SK-N-SH treated with all-trans-retinoic acid at 6 μM for 48 hours (cell line): ENCODE results near the gene UGT2B11.
"Not testable (repeated sequence)": the region's sequence is repeated elsewhere in the genome, so short reads cannot be mapped to it uniquely, and the experiment has no call there.

Experiments
- ATAC-seq: fragments of 200-7000 bp; cut with Tn5 transposase; 3 replicates; pipeline ENCODE4 v1.9.1; 2020; ENCODE audit warnings: mild to moderate bottlenecking, moderate library complexity
- ARNTL ChIP-seq: fragments of 450-650 bp; formaldehyde crosslinking; IDR thresholded peaks from 2 replicates; pipeline ENCODE4 v1.5.0; 2020; ENCODE audit warnings: low read depth, mild to moderate bottlenecking, moderate library complexity, borderline replicate concordance
- BACH2 ChIP-seq: fragments of 250-450 bp; sonication (Bioruptor Pico); IDR thresholded peaks from 2 replicates; pipeline ENCODE4 v1.9.0; 2021; ENCODE audit warnings: mild to moderate bottlenecking, borderline replicate concordance
- CSDC2 ChIP-seq: fragments of 250-450 bp; sonication (Bioruptor Pico); IDR thresholded peaks from 2 replicates; pipeline ENCODE4 v1.5.0; 2020; ENCODE audit warnings: mild to moderate bottlenecking, moderate library complexity
- CSRNP3 ChIP-seq: fragments of 250-450 bp; sonication (Bioruptor Pico); IDR thresholded peaks from 2 replicates; pipeline ENCODE4 v1.5.1; 2021; ENCODE audit warnings: mild to moderate bottlenecking, moderate library complexity
- ESRRG ChIP-seq: fragments of 250-450 bp; sonication (Bioruptor Pico); IDR thresholded peaks from 2 replicates; pipeline ENCODE4 v1.6.1; 2021; ENCODE audit warnings: mild to moderate bottlenecking
- ISL1 ChIP-seq: fragments of 250-450 bp; sonication (Bioruptor Pico); IDR thresholded peaks from 2 replicates; pipeline ENCODE4 v2.1.2; 2022; ENCODE audit warnings: mild to moderate bottlenecking, moderate library complexity
- OSR1 ChIP-seq: fragments of 250-450 bp; sonication (Bioruptor Pico); IDR thresholded peaks from 2 replicates; pipeline ENCODE4 v1.8.0; 2022; ENCODE audit warnings: moderate library complexity, mild to moderate bottlenecking, inconsistent platforms
- PATZ1 ChIP-seq: fragments of 250-450 bp; sonication (Bioruptor Pico); IDR thresholded peaks from 2 replicates; pipeline ENCODE4 v1.8.0; 2020; ENCODE audit warnings: mild to moderate bottlenecking, moderate library complexity, borderline replicate concordance
- PPARA ChIP-seq: fragments of 250-450 bp; sonication (Bioruptor Pico); IDR thresholded peaks from 2 replicates; pipeline ENCODE4 v1.5.0; 2020; ENCODE audit warnings: mild to moderate bottlenecking, borderline replicate concordance
- RARB ChIP-seq: fragments of 250-450 bp; sonication (Bioruptor Pico); IDR thresholded peaks from 2 replicates; pipeline ENCODE4 v1.8.0; 2021; ENCODE audit warnings: mild to moderate bottlenecking, moderate library complexity
- TCF4 ChIP-seq: fragments of 250-450 bp; sonication (Bioruptor Pico); IDR thresholded peaks from 2 replicates; pipeline ENCODE4 v1.8.0; 2021; ENCODE audit warnings: mild to moderate bottlenecking, moderate library complexity, borderline replicate concordance
- TOX ChIP-seq: fragments of 250-450 bp; sonication (Bioruptor Pico); IDR thresholded peaks from 2 replicates; pipeline ENCODE4 v1.8.0; 2021; ENCODE audit warnings: mild to moderate bottlenecking, moderate library complexity, borderline replicate concordance
- ZC3H10 ChIP-seq: fragments of 250-450 bp; sonication (Bioruptor Pico); IDR thresholded peaks from 2 replicates; pipeline ENCODE4 v1.5.1; 2021; ENCODE audit warnings: mild to moderate bottlenecking, moderate library complexity
- ZFP30 ChIP-seq: fragments of 450-650 bp; formaldehyde crosslinking; IDR thresholded peaks from 2 replicates; pipeline ENCODE4 v1.5.0; 2022; ENCODE audit warnings: mild to moderate bottlenecking, moderate library complexity
- ZNF565 ChIP-seq: fragments of 450-650 bp; formaldehyde crosslinking; conservative IDR thresholded peaks from 2 replicates; pipeline ENCODE4 v1.5.0; 2020; ENCODE audit warnings: low read depth, mild to moderate bottlenecking, moderate library complexity
- ZNF70 ChIP-seq: fragments of 450-650 bp; formaldehyde crosslinking; IDR thresholded peaks from 2 replicates; pipeline ENCODE4 v1.5.0; 2020; ENCODE audit warnings: mild to moderate bottlenecking, moderate library complexity
- ZNF8 ChIP-seq: fragments of 450-650 bp; formaldehyde crosslinking; IDR thresholded peaks from 2 replicates; pipeline ENCODE4 v1.5.0; 2020; ENCODE audit warnings: mild to moderate bottlenecking, moderate library complexity
- TF ChIP-seq, protein P1 (sequence below): fragments of 250-450 bp; sonication (Bioruptor Pico); IDR thresholded peaks from 2 replicates; pipeline ENCODE4 v1.5.0; 2020; ENCODE audit warnings: mild to moderate bottlenecking, moderate library complexity

UGT2B11 gene

GRCh38 chr4:69214716-69215115, at the start of gene UGT2B11:
TSS of gene UGT2B11 (minus strand) at chr4:69214748. CDS start at chr4:69214722, 26 bp downstream.
- no peak for ATAC-seq
- no peak for TF ChIP-seq ZNF565 (CRISPR knock-in tag)
- TF ChIP-seq CSDC2 (CRISPR knock-in tag) = no peak
- TF ChIP-seq ZNF8 (CRISPR knock-in tag) = no peak
- TF ChIP-seq BACH2 (CRISPR knock-in tag) = no peak
- TF ChIP-seq OSR1 (CRISPR knock-in tag) = no peak
- no peak for TF ChIP-seq PPARA (CRISPR knock-in tag)

DNA sequence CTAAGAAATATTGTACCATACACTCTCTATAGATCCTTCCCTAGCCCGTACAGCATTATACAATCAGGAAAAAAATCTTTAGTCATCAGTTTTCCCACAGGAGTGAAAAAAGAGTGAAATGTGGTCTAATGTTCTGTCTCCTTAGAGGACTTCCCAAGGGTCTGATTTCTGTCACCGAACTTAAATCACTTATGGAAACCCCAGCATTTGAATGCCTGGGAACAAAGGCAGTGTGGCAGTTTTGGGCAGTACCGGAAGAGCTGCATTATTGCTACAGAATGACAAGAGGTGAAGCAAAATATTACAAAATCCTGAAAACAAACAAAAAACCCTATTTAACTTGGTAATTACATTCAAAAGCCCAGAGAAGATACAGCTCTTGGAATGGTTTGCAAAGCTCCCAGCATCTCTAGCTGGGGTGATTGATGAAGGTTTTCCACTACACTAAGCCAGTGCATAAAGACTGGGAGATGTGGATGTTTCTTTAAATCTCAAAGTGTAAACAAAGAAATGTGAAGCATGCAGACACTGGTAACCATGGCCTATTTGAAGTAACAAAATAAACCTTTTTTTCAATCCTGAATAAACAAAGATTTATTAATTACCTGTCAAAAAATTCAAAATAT, 38.7 kb upstream of the UGT2B11 start:
- ATAC-seq = not testable (repeated sequence)

DNA sequence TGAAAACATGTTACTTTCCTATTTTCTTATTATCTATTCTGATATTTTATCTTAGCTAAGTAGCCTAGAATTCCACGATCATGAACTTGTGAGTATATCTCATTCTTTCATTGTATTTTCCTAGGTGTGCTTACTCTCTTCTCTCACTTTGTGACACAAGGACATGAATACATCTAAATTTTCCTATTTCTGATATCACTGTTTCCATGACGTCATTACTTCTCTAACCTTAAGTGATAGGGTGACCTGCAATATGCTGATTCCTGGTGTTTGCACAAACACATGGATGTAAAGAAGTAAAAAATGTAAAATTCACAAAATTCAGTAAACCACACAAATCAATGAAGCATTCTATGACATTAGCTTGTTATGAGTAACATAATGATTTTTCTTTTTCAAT, 36.3 kb upstream of the UGT2B11 start:
- ATAC-seq = not testable (repeated sequence)

- not testable (repeated sequence) for ATAC-seq
Measured at GRCh38 chr4:69242562-69243240, 28.2 kb upstream of the UGT2B11 start.

DNA sequence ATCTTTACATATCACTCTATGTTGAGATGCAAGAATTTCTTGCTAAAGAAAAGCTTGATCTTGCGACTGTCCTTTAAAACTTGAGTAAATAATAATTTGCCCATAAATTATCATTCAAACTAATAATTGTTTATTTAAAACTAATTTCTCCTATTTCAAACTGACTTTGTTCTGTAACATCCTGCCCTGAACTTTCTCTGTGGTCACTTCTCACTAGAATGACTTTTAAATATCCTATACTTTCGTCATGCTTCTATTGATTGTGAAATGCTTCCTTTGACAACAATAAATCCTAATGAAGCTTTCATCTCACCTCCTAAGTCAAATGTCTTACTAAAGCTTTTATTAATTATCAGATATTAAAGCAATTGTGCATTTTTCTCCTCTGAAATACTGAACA, 27.2 kb upstream of the UGT2B11 start:
- not testable (repeated sequence) for ATAC-seq

DNA sequence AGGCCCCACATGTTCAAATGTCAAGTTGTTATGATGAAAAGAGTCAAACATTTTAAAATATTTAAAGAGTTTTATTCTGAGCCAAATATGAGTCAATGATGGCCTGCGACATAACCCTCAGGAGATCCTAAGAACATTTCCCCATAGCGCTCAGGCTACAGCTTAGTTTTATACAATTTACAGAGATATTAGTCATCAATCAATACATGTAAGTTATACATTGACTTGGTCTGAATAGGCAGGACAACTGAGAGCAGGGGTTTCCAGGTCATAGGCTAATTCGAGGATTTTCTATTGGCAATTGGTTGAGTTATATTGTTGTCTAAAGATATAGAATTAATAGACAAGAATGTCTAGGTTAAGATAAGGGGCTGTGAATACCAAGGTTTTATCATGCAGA, 26.2 kb upstream of the UGT2B11 start:
- not testable (repeated sequence) for ATAC-seq

DNA sequence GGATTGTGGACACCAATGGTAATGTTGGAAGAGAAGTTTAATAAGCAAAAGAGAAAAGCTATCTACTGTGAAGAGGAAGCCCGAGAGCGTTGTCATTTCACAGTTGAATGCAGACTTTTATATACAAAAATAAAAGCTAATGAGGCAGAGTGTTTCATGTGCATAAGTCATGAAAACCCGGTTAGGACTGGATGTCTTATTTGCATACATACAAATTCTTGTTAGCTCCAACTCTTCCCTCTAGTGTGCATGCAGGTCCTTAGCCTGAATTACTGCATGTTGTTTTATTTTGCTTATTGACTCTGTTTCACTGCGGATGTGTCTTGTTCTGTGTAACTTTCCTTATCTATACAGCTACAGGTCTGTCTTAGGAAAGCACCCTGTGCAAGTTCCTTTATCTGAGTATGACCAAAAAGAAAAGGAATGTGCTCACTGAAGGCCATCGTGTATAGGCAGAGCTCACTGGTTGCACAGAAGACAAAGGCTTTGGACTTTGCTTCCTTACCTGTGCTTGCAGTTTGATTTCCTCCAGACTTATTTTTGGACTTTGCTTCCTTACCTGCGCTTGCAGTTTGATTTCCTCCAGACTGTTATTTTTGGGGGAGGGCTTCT, 25.1 kb upstream of the UGT2B11 start:
- TF ChIP-seq ISL1 (CRISPR knock-in tag) (no peak), ARNTL (CRISPR knock-in tag) (no peak), TOX (CRISPR knock-in tag) (no peak), ZFP30 (CRISPR knock-in tag) (no peak), BACH2 (CRISPR knock-in tag) (no peak), ZNF70 (CRISPR knock-in tag) (no peak), TCF4 (CRISPR knock-in tag) (no peak), ESRRG (CRISPR knock-in tag) (no peak), OSR1 (CRISPR knock-in tag) (no peak), ZNF565 (CRISPR knock-in tag) (no peak), CSRNP3 (CRISPR knock-in tag) (no peak), ZC3H10 (CRISPR knock-in tag) (no peak), PPARA (CRISPR knock-in tag) (no peak), RARB (CRISPR knock-in tag) (no peak), PATZ1 (no peak)
- TF ChIP-seq, protein P1, sequence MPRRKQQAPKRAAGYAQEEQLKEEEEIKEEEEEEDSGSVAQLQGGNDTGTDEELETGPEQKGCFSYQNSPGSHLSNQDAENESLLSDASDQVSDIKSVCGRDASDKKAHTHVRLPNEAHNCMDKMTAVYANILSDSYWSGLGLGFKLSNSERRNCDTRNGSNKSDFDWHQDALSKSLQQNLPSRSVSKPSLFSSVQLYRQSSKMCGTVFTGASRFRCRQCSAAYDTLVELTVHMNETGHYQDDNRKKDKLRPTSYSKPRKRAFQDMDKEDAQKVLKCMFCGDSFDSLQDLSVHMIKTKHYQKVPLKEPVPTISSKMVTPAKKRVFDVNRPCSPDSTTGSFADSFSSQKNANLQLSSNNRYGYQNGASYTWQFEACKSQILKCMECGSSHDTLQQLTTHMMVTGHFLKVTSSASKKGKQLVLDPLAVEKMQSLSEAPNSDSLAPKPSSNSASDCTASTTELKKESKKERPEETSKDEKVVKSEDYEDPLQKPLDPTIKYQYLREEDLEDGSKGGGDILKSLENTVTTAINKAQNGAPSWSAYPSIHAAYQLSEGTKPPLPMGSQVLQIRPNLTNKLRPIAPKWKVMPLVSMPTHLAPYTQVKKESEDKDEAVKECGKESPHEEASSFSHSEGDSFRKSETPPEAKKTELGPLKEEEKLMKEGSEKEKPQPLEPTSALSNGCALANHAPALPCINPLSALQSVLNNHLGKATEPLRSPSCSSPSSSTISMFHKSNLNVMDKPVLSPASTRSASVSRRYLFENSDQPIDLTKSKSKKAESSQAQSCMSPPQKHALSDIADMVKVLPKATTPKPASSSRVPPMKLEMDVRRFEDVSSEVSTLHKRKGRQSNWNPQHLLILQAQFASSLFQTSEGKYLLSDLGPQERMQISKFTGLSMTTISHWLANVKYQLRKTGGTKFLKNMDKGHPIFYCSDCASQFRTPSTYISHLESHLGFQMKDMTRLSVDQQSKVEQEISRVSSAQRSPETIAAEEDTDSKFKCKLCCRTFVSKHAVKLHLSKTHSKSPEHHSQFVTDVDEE (CRISPR knock-in tag) = no peak

More for the DNA sequence above, 25.1 kb upstream of the UGT2B11 start:
- no peak for ATAC-seq
